Activated CD4-positive, alpha-beta T cell treated with anti-CD3 and anti-CD28 coated beads for 36 hours (primary cell): Measurements from ENCODE around the gene CPT1A. TPM values are rescaled to one million over a fixed set of nuclear protein-coding genes. Genes with fewer than 3 reads are reported as not detected.
"Not testable (repeated sequence)": the region's sequence is repeated elsewhere in the genome, so short reads cannot be mapped to it uniquely, and the experiment has no call there.

Experiments used
- ATAC-seq: fragments of 200-7000 bp; cut with Tn5 transposase; one replicate; pipeline ENCODE4 v1.10.0; 2021; ENCODE audit warnings: mild to moderate bottlenecking, moderate library complexity
- CTCF ChIA-PET: fragments of 350-600 bp; sonication (Branson Sonifier 250); formaldehyde crosslinking; loops from one replicate; lab custom pipeline; 2021; ENCODE audit warnings: antibody characterized with exemption; lab: Charles Lee
- POLR2A ChIA-PET: fragments of 350-600 bp; sonication (Branson Sonifier 250); formaldehyde crosslinking; loops from one replicate; lab custom pipeline; 2021; ENCODE audit warnings: antibody characterized with exemption, inconsistent platforms; lab: Charles Lee
- DNase-seq: peaks from one replicate; pipeline ENCODE4 v3.0.0-alpha.2; 2020
- H3K27ac Mint-ChIP-seq: one replicate; pipeline ENCODE4 v1.8.0; 2021; ENCODE audit warnings: mixed read lengths
- H3K27me3 Mint-ChIP-seq: one replicate; pipeline ENCODE4 v1.8.0; 2021; ENCODE audit warnings: mixed read lengths
- H3K36me3 Mint-ChIP-seq: one replicate; pipeline ENCODE4 v1.8.0; 2021; ENCODE audit warnings: low read depth, mixed read lengths
- H3K4me1 Mint-ChIP-seq: one replicate; pipeline ENCODE4 v1.8.0; 2021; ENCODE audit warnings: mixed read lengths
- H3K4me3 Mint-ChIP-seq: one replicate; pipeline ENCODE4 v1.8.0; 2021; ENCODE audit warnings: mild to moderate bottlenecking, moderate library complexity, mixed read lengths
- H3K9me3 Mint-ChIP-seq: one replicate; pipeline ENCODE4 v1.8.0; 2021; ENCODE audit warnings: low read depth, mixed read lengths
- intact Hi-C, 2 experiments: fragments of 100-400 bp; cut with DNase I in 1 of 2; cut with micrococcal nuclease in 1 of 2; formaldehyde crosslinking; loops; one replicate each; pipeline versions ENCODE4 v1.14.2 to v1.15.1; 2022 to 2024; cut with DNase I, micrococcal nuclease
- total RNA-seq, 2 experiments: library from RNA; stranded (reverse); gene quantifications; one replicate each; pipeline ENCODE4 v1.2.3, GENCODE V29; 2021

Gene CPT1A
- 10 to 100 TPM; 23.3 to 25.4 TPM for total RNA-seq

- intact Hi-C loops: loop anchor here in 1 of 2 experiments (1.0 to 5.0 kb wide), 6 partner anchors 206 to 1429 kb away; partner anchors contain the start of genes CHKA, KMT5B, LRP5 and PPFIA1
- peak; percentile 58 for ATAC-seq
- ChIA-PET POLR2A (no interaction called here), CTCF (interaction anchor here (1.1 kb wide), 1 partner anchor 62 kb away, joined by 4 read pairs; the partner anchor contains the start of genes IGHMBP2 and MRPL21)
- Mint-ChIP-seq H3K4me3 (peak within 1 kb of the TSS; percentile 81), H3K27me3 (no peaks in the 10 kb centered on the region), H3K4me1 (peaks cover 45% of the 10 kb centered on the region), H3K27ac (peak within 1 kb of the TSS; percentile 87), H3K9me3 (no peaks in the 10 kb centered on the region), H3K36me3 (no peaks in the 10 kb centered on the region)
- DNase-seq: peak; percentile 86
Measured at GRCh38 chr11:68841718-68842426, at the start of gene CPT1A. Gene CPT1A, minus strand, starts transcription at chr11:68841916. Its CDS starts 26,442 bp downstream, at chr11:68815474.

DNA sequence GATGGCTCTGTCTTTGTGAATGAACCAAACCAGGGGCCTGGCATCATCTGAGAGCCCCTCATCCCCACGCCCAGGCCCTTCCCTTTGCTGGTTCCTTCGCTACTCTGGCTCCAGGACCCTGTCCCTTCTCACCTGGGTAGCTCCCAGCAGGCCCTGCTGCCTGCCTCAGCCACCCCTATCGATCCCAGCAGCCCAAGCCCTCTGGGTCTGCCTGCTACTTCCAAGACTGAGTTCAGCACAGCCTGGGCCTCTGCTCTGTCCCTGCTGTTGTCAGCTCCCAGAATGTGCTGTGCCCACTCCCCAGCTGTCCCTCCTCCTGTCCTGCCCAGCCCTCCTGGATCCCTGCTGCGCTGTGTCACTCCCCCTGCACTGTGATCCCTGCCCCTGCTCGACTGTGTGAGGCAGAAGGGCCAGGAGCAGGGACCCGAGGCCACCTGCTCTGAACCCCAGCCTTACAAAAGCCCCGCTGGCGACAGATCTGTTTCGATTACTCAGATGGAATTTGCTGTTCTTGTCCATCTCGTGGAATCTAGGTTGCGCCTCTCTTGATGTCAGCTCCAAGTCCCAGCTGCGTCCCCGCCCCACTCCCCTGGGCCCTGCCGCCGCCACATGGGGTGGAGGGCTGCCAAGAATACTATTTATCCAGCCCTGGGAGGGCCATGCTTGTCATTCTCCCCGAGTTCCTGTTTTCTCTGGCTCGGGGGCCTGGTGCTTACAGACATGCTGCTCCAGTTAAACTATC, 48.9 kb upstream of the CPT1A start:
- peaks cover 31% of the 10 kb centered on the region for H3K36me3 Mint-ChIP-seq
- ChIA-PET POLR2A (interaction anchor here (0.6 kb wide), 1 partner anchor 22 kb away, joined by 3 read pairs; no protein-coding TSS in a partner anchor), CTCF (interaction anchor here (0.7 kb wide), 1 partner anchor 22 kb away, joined by 3 read pairs; no protein-coding TSS in a partner anchor)
- DNase-seq (no peak), ATAC-seq (no peak)
- no peaks in the 10 kb centered on the region for H3K9me3 Mint-ChIP-seq
- no peaks in the 10 kb centered on the region for H3K27me3 Mint-ChIP-seq
- intact Hi-C loops: no loop called here
- H3K27ac Mint-ChIP-seq: no peak overlapping the region
- no peak overlapping the region for H3K4me3 Mint-ChIP-seq
- H3K4me1 Mint-ChIP-seq: no peaks in the 10 kb centered on the region

- DNase-seq (peak; percentile 20), ATAC-seq (no peak)
- no peaks in the 10 kb centered on the region for H3K4me1 Mint-ChIP-seq
- peaks cover 31% of the 10 kb centered on the region for H3K36me3 Mint-ChIP-seq
- ChIA-PET POLR2A (no interaction called here), CTCF (interaction anchor here (0.7 kb wide), 2 partner anchors 14 to 22 kb away, joined by 3 read pairs; no protein-coding TSS in a partner anchor)
- no peak overlapping the region for H3K4me3 Mint-ChIP-seq
- no peaks in the 10 kb centered on the region for H3K27me3 Mint-ChIP-seq
- no peak overlapping the region for H3K27ac Mint-ChIP-seq
- intact Hi-C loops: no loop called here
- no peaks in the 10 kb centered on the region for H3K9me3 Mint-ChIP-seq
Measured at GRCh38 chr11:68889948-68890446, 48.3 kb upstream of the CPT1A start.

- H3K27ac Mint-ChIP-seq, intact Hi-C loops, H3K27me3 Mint-ChIP-seq, POLR2A ChIA-PET, CTCF ChIA-PET, DNase-seq, H3K4me3 Mint-ChIP-seq, ATAC-seq, H3K9me3 Mint-ChIP-seq, H3K4me1 Mint-ChIP-seq: not testable (repeated sequence)
- peaks cover 11% of the 10 kb centered on the region for H3K36me3 Mint-ChIP-seq
Measured at GRCh38 chr11:68884827-68885226, 43.1 kb upstream of the CPT1A start.

GRCh38 chr11:68882391-68882790, 40.7 kb upstream of the CPT1A start:
- ChIA-PET CTCF (no interaction called here), POLR2A (no interaction called here)
- ATAC-seq: no peak
- Mint-ChIP-seq H3K27ac (no peak overlapping the region), H3K9me3 (no peaks in the 10 kb centered on the region), H3K4me3 (no peak overlapping the region), H3K27me3 (no peaks in the 10 kb centered on the region), H3K36me3 (peaks cover 7% of the 10 kb centered on the region), H3K4me1 (no peaks in the 10 kb centered on the region)
- intact Hi-C loops: no loop called here
- no peak for DNase-seq

DNA sequence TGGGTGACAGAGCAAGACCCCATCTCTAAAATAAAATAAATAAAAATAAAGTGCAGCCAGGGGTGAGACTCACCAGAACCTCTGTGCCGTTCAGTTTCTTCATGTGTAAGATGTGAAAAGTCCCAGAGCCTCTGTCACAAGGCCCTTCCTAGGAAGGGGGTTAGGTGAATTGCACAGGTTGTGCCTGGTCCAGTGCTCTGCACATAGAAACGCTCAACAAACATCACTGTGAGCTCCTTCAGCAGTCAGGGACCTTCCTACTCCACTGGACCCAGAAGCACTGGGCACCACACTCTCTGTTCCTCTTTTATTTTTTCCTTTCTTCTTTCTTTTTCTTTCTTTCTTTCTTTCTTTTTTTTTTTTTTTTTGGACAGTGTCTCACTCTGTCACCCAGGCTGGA, 39.6 kb upstream of the CPT1A start:
- CTCF ChIA-PET: no interaction called here
- no peak overlapping the region for H3K4me3 Mint-ChIP-seq
- POLR2A ChIA-PET: no interaction called here
- no peak overlapping the region for H3K27ac Mint-ChIP-seq
- no peak for ATAC-seq
- no peak for DNase-seq
- H3K9me3 Mint-ChIP-seq: no peaks in the 10 kb centered on the region
- intact Hi-C loops: no loop called here
- H3K36me3 Mint-ChIP-seq: peaks cover 5% of the 10 kb centered on the region
- H3K27me3 Mint-ChIP-seq: no peaks in the 10 kb centered on the region
- H3K4me1 Mint-ChIP-seq: no peaks in the 10 kb centered on the region

- POLR2A ChIA-PET: no interaction called here
- Mint-ChIP-seq H3K4me3 (no peak overlapping the region), H3K4me1 (no peaks in the 10 kb centered on the region), H3K27ac (no peak overlapping the region), H3K36me3 (peaks cover 3% of the 10 kb centered on the region), H3K9me3 (no peaks in the 10 kb centered on the region), H3K27me3 (no peaks in the 10 kb centered on the region)
- ATAC-seq: no peak
- intact Hi-C loops: no loop called here
- CTCF ChIA-PET: no interaction called here
- no peak for DNase-seq
Measured at GRCh38 chr11:68880851-68881250, 39.1 kb upstream of the CPT1A start.

DNA sequence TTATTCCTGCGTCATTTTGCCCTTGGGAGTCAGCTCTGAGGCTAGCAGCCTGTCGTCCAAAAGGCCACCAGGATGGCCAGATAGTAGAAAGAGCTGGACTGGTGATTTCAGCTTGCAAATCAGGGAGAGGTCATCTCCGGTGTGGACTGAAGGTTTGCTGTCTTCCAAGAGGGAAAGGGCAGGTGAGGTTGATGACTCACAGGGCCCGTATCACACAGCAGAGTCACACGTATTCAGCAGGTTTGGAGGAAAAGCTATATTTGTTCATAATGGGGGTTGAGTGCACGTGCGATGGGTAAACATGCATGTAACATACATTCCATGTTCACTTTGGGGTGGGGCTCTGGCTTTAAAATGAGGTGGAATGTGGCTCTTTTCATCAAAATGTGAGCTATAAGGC, 36.3 kb upstream of the CPT1A start:
- no peak overlapping the region for H3K27ac Mint-ChIP-seq
- ATAC-seq: no peak
- DNase-seq: no peak
- no peaks in the 10 kb centered on the region for H3K9me3 Mint-ChIP-seq
- ChIA-PET POLR2A (no interaction called here), CTCF (interaction anchor here (1.3 kb wide), 1 partner anchor 10 kb away, joined by 3 read pairs; no protein-coding TSS in a partner anchor)
- no peaks in the 10 kb centered on the region for H3K27me3 Mint-ChIP-seq
- intact Hi-C loops: no loop called here
- H3K4me1 Mint-ChIP-seq: no peaks in the 10 kb centered on the region
- H3K36me3 Mint-ChIP-seq: no peaks in the 10 kb centered on the region
- no peak overlapping the region for H3K4me3 Mint-ChIP-seq

GRCh38 chr11:68872216-68873003, 30.7 kb upstream of the CPT1A start:
- ATAC-seq (no peak), DNase-seq (no peak)
- POLR2A ChIA-PET: no interaction called here
- H3K27ac Mint-ChIP-seq: no peak overlapping the region
- H3K4me1 Mint-ChIP-seq: peaks cover 12% of the 10 kb centered on the region
- no peak overlapping the region for H3K4me3 Mint-ChIP-seq
- peaks cover 2% of the 10 kb centered on the region for H3K36me3 Mint-ChIP-seq
- H3K9me3 Mint-ChIP-seq: no peaks in the 10 kb centered on the region
- intact Hi-C loops: no loop called here
- peaks cover 22% of the 10 kb centered on the region for H3K27me3 Mint-ChIP-seq
- CTCF ChIA-PET: no interaction called here

- intact Hi-C loops: no loop called here
- H3K4me1 Mint-ChIP-seq: peaks cover 12% of the 10 kb centered on the region
- H3K9me3 Mint-ChIP-seq: no peaks in the 10 kb centered on the region
- ATAC-seq (no peak), DNase-seq (no peak)
- ChIA-PET CTCF (no interaction called here), POLR2A (no interaction called here)
- H3K27ac Mint-ChIP-seq: no peak overlapping the region
- peak overlapping the region; percentile 71 for H3K4me3 Mint-ChIP-seq
- H3K27me3 Mint-ChIP-seq: peaks cover 24% of the 10 kb centered on the region
- H3K36me3 Mint-ChIP-seq: peaks cover 2% of the 10 kb centered on the region
Measured at GRCh38 chr11:68870470-68870869, 28.8 kb upstream of the CPT1A start.

DNA sequence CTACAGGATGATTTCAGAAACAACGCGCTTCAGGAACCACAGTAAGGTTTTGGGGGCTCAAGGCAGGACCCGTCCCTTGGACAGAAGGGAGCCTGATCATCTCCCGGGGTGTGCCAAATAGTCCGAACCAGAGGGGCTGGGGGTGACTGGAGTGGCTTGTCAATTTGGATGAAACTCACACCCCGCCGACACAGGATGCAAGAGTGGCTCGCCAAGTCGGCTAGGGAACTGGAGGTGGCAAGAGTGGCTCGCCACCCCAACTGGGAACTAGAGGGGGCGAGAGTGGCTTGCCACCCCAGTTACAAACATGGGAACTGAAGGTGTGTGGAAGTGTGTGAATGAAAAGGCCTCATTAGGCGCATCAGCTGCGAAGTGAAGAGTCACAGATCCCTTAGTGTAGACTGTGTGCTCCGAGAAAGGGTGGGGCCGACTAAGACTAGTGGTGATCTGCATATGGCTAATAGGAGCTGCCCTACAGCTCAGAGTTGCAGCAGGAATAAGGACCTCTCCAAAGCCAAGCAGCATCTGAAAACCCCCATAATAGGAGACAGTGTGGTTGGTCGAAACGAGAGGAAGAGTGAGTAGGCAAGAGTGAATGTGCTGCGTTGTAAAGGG, 26.6 kb upstream of the CPT1A start:
- Mint-ChIP-seq H3K27me3 (peaks cover 24% of the 10 kb centered on the region), H3K9me3 (no peaks in the 10 kb centered on the region), H3K27ac (no peak overlapping the region), H3K4me1 (peaks cover 12% of the 10 kb centered on the region), H3K36me3 (peaks cover 2% of the 10 kb centered on the region), H3K4me3 (no peak overlapping the region)
- POLR2A ChIA-PET: no interaction called here
- ATAC-seq (no peak), DNase-seq (no peak)
- CTCF ChIA-PET: interaction anchor here (1.1 kb wide), 1 partner anchor 16 kb away, joined by 6 read pairs; no protein-coding TSS in a partner anchor
- intact Hi-C loops: no loop called here
